ENCODE data around the gene NUTF2.
A peak's percentile ranks its signal among the peaks of the same experiment; 100 is the strongest.

NUTF2 gene

GRCh38 chr16:67886387-67886786, 39.7 kb downstream of the NUTF2 start:
- Histone ChIP-seq H3K27me3 (ENCODE audit: insufficient read depth, low read length) (no peaks in the 10 kb centered on the region), H3K27ac (ENCODE audit: low read depth, low read length, poor library complexity, severe bottlenecking) (no peak overlapping the region), H2AFZ (ENCODE audit: low read length) (no peak overlapping the region), H3K36me3 (ENCODE audit: insufficient read depth, low read length) (peaks cover 51% of the 10 kb centered on the region), H3K79me2 (ENCODE audit: insufficient read depth, low read length) (no peaks in the 10 kb centered on the region), H3K4me3 (ENCODE audit: low read depth, low read length, poor library complexity, severe bottlenecking) (no peak overlapping the region), H4K20me1 (ENCODE audit: insufficient read depth, low read length) (no peaks in the 10 kb centered on the region), H3K9me3 (ENCODE audit: low read length) (no peaks in the 10 kb centered on the region), H3F3A (ENCODE audit: insufficient read depth, low read length) (no peaks in the 10 kb centered on the region), H3K9ac (ENCODE audit: low read length) (no peak overlapping the region), H3K9me2 (ENCODE audit: low read depth, low read length) (no peaks in the 10 kb centered on the region), H3K4me2 (ENCODE audit: low read length) (no peak overlapping the region), H3K4me1 (ENCODE audit: insufficient read depth, low read length, severe bottlenecking) (no peaks in the 10 kb centered on the region)
- no peak for TF ChIP-seq CTCF (IDR thresholded peaks at IDR 0.05; ENCODE audit: low read length)
- TF ChIP-seq EZH2 (IDR thresholded peaks at IDR 0.05; ENCODE audit: borderline replicate concordance, low read length): no peak

GRCh38 chr16:67888331-67888730, 41.6 kb downstream of the NUTF2 start:
- no peaks in the 10 kb centered on the region for H3F3A ChIP-seq (ENCODE audit: insufficient read depth, low read length)
- no peaks in the 10 kb centered on the region for H3K27me3 ChIP-seq (ENCODE audit: insufficient read depth, low read length)
- H3K79me2 ChIP-seq (ENCODE audit: insufficient read depth, low read length): no peaks in the 10 kb centered on the region
- TF ChIP-seq CTCF (IDR thresholded peaks at IDR 0.05; ENCODE audit: low read length) (no peak), EZH2 (IDR thresholded peaks at IDR 0.05; ENCODE audit: borderline replicate concordance, low read length) (no peak)
- no peaks in the 10 kb centered on the region for H4K20me1 ChIP-seq (ENCODE audit: insufficient read depth, low read length)
- H3K9ac ChIP-seq (ENCODE audit: low read length): no peak overlapping the region
- H3K9me3 ChIP-seq (ENCODE audit: low read length): no peaks in the 10 kb centered on the region
- H3K27ac ChIP-seq (ENCODE audit: low read depth, low read length, poor library complexity, severe bottlenecking): no peak overlapping the region
- H3K9me2 ChIP-seq (ENCODE audit: low read depth, low read length): no peaks in the 10 kb centered on the region
- H3K4me1 ChIP-seq (ENCODE audit: insufficient read depth, low read length, severe bottlenecking): peaks cover 6% of the 10 kb centered on the region
- H3K4me3 ChIP-seq (ENCODE audit: low read depth, low read length, poor library complexity, severe bottlenecking): no peak overlapping the region
- H2AFZ ChIP-seq (ENCODE audit: low read length): no peak overlapping the region
- no peak overlapping the region for H3K4me2 ChIP-seq (ENCODE audit: low read length)
- H3K36me3 ChIP-seq (ENCODE audit: insufficient read depth, low read length): peaks cover 32% of the 10 kb centered on the region; the same call in 1 of the 2 replicates

GRCh38 chr16:67892375-67892774, 45.6 kb downstream of the NUTF2 start:
- TF ChIP-seq EZH2 (IDR thresholded peaks at IDR 0.05; ENCODE audit: borderline replicate concordance, low read length) (no peak), CTCF (IDR thresholded peaks at IDR 0.05; ENCODE audit: low read length) (no peak)
- Histone ChIP-seq H2AFZ (ENCODE audit: low read length) (no peak overlapping the region), H3K27me3 (ENCODE audit: insufficient read depth, low read length) (no peaks in the 10 kb centered on the region), H3K4me2 (ENCODE audit: low read length) (peak overlapping the region; percentile 78), H3F3A (ENCODE audit: insufficient read depth, low read length) (no peaks in the 10 kb centered on the region), H3K9me2 (ENCODE audit: low read depth, low read length) (no peaks in the 10 kb centered on the region), H4K20me1 (ENCODE audit: insufficient read depth, low read length) (no peaks in the 10 kb centered on the region), H3K27ac (ENCODE audit: low read depth, low read length, poor library complexity, severe bottlenecking) (no peak overlapping the region), H3K79me2 (ENCODE audit: insufficient read depth, low read length) (peaks cover 18% of the 10 kb centered on the region), H3K4me3 (ENCODE audit: low read depth, low read length, poor library complexity, severe bottlenecking) (peak overlapping the region; percentile 61), H3K36me3 (ENCODE audit: insufficient read depth, low read length) (no peaks in the 10 kb centered on the region), H3K9me3 (ENCODE audit: low read length) (no peaks in the 10 kb centered on the region), H3K9ac (ENCODE audit: low read length) (peak overlapping the region; percentile 66), H3K4me1 (ENCODE audit: insufficient read depth, low read length, severe bottlenecking) (peaks cover 19% of the 10 kb centered on the region)

Measured in OCI-LY1 (cell line).